Kidney epithelial cell (primary cell): ENCODE results near the gene AOPEP. TPM values are rescaled to one million over a fixed set of nuclear protein-coding genes. Genes with fewer than 3 reads are reported as not detected.
"Not testable (repeated sequence)": the region's sequence is repeated elsewhere in the genome, so short reads cannot be mapped to it uniquely, and the experiment has no call there.

ENCODE experiments used
- DNase-seq: peaks from one replicate; pipeline ENCODE4 v3.0.0-alpha.2; 2010; ENCODE audit warnings: low read depth
- H3K27me3 ChIP-seq: 2 replicates; pipeline ENCODE4 v1.6.0; 2011; ENCODE audit warnings: low read length; ENCODE audit not compliant: control insufficient read depth, insufficient read depth
- H3K36me3 ChIP-seq: 2 replicates; pipeline ENCODE4 v1.5.1; 2011; ENCODE audit warnings: low read length; ENCODE audit not compliant: control insufficient read depth, insufficient read depth
- H3K4me3 ChIP-seq: 2 replicates; pipeline ENCODE4 v1.5.1; 2011; ENCODE audit warnings: low read depth, mild to moderate bottlenecking, control low read depth, low read length
- total RNA-seq: library from RNA; depleted of rRNA; stranded (reverse); fragments of >200 nt; gene quantifications from 2 replicates; pipeline ENCODE4 v1.2.3, GENCODE V29; 2015
- TF ChIP-seq, protein P1 (sequence below): IDR thresholded peaks from 2 replicates; pipeline ENCODE4 v1.5.1; 2011; ENCODE audit warnings: mild to moderate bottlenecking, moderate library complexity, low read length, control low read depth, inconsistent platforms; ENCODE audit not compliant: insufficient read depth, poor library complexity, severe bottlenecking

The AOPEP gene
- total RNA-seq, 1 donor from 2014 or later, result 17.4 TPM

DNA sequence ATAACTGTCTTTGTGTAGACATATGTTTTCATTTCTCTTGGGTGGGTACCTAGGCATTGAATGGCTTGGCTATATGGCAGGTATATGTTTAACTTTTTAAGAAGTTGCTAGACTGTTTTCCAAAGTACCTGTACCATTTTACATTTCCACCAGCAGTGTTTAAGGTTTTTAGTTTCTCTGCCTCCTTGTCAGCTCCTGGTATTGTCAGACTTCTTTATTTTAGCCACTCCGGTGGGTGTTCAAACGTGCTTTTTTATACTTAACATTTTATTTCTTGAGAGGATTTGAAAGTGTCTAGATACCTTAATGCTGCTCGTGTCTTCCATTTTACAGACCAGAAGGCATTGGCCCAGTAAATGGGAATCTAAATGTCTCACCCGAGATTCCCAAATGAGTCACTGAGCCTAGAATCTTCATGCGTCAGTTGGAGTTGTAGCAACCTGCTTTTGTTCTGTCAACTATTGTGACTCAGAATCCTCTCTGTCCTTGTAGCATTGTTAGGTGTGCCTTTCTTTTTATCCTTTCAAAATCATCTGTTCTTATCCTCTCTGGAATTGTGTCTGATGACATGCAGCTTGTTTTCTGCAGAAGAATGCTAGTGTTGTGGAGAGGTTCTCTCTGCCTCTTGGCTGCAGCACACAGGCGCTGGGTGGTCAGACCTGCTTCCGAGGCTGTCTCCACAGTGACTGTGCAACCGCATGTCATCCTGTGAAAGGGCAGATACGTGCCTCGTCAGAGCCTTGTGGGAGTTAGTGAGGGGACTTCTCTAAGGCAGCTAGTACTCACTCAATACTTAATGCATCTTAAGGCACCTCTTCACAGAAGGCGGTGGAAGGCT, 291.8 kb downstream of the AOPEP start:
- H3K4me3 ChIP-seq, result no peak overlapping the region
- peak; percentile 86 for DNase-seq
- H3K36me3 ChIP-seq, result peaks cover 3% of the 10 kb centered on the region
- TF ChIP-seq, protein P1, sequence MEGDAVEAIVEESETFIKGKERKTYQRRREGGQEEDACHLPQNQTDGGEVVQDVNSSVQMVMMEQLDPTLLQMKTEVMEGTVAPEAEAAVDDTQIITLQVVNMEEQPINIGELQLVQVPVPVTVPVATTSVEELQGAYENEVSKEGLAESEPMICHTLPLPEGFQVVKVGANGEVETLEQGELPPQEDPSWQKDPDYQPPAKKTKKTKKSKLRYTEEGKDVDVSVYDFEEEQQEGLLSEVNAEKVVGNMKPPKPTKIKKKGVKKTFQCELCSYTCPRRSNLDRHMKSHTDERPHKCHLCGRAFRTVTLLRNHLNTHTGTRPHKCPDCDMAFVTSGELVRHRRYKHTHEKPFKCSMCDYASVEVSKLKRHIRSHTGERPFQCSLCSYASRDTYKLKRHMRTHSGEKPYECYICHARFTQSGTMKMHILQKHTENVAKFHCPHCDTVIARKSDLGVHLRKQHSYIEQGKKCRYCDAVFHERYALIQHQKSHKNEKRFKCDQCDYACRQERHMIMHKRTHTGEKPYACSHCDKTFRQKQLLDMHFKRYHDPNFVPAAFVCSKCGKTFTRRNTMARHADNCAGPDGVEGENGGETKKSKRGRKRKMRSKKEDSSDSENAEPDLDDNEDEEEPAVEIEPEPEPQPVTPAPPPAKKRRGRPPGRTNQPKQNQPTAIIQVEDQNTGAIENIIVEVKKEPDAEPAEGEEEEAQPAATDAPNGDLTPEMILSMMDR, result no peak
- no peaks in the 10 kb centered on the region for H3K27me3 ChIP-seq

DNA sequence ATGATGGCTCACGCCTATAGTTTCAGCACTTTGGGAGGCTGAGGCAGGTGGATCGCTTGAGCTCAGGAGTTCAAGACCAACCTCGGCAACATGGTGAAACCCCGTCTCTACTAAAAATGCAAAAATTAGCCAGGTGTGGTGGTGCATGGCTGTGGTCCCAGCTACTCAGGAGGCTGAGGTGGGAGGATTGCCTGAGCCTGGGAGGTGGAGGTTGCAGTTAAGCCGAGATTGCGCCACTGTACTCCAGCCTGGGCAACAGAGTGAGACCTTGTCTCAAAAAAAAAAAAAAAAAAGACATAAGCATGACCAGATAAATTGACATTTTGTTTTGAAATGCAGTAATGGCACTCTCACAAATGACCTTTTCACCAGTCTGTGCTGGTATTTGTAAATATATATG, 294.1 kb downstream of the AOPEP start:
- H3K36me3 ChIP-seq, H3K27me3 ChIP-seq, H3K4me3 ChIP-seq, DNase-seq: not testable (repeated sequence)

DNA sequence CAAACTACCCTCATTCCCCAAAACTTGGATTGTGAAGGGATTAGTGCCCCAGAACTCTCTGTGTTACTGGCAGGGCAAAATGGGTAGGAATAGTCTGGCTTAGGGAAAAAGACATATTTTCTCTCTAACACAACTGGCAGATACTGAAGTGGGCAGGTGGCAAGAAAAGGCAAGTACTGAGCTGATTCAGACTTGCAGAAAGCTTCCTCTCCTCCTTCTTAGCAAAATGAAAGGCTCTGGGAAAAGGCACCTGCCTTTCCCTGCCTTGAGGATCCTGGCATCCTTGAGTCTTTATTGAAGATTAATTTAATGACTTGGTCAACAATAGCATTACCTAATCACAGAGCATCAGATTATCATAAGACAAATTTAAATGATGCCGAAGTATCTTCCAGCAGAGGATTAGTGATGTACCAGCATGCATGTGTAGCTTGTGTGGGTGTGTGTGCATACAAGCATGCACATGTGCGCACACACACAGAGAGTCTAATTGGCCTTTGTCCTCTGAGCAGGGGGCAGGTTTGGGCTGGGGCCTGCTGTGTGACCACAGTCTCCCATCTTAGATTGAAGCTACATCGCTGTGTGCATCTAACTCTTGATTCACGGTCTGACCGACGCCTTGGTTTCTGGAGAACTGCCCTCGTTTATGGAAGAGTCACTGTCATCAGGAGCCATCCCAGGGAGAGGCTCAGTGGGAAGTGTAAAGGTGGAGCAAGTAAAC, 294.8 kb downstream of the AOPEP start:
- TF ChIP-seq, protein P1, result no peak
- no peak for DNase-seq
- Histone ChIP-seq H3K27me3 (no peaks in the 10 kb centered on the region), H3K4me3 (no peak overlapping the region), H3K36me3 (peaks cover 2% of the 10 kb centered on the region)

DNA sequence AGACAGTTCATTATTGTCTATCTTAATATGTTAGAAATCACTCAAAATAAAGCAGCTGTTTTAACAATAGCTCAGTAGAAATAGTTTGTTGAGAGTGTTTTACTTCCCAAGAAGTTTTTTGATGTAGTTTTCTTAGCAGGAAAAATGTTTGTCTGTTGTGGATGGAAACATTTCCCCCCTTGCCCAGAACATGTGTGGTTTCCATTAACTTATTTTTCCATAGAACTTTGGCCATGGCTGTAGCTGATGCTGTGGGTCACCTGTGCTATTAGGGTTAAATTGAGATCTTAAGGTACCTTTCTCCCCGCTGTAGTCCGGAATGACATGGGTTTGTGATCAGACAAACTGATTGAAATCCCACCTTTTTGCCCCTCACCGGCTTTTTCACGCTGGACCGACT, 296.2 kb downstream of the AOPEP start:
- H3K27me3 ChIP-seq, result no peaks in the 10 kb centered on the region
- no peak overlapping the region for H3K4me3 ChIP-seq
- TF ChIP-seq, protein P1, result no peak
- no peak for DNase-seq
- peaks cover 2% of the 10 kb centered on the region for H3K36me3 ChIP-seq

DNA sequence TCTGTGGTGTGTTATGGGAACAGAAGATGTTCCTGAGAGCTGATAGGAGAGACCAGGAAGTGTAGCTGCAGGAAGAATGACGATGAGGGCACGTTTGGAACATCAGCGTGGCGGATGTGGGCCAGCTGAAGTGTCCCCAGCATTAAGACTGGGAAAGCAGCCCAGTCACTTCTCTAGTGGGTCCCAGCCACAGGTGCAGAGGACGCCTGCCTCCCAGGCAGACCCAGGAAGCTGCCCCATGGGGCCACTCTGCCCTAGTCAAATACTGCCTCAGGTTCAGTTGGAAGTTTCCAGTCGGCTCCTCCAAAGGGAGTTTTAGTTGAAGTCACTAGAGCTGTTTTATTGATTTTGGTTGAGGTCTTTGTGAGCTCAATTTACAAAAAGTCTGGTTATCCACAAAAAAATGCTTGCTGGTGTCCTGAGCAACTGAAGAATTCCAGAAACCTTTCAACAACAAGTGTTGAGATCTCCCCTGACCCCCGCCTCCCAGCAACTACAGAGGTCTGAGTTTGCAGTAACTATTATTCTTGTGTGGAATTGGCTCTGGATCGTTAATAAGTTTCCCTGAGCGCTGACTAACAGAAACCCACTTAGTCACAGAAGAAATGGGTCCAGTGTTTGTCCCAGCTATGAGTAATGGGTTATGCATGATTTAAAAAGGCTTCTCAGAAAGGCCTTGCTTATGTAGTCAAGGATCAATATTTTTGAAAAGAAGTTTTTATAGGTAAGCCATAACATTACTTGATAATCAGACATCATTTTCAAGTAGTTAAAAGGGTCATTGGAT, 296.9 kb downstream of the AOPEP start:
- H3K27me3 ChIP-seq, result no peaks in the 10 kb centered on the region
- peak; percentile 87 for DNase-seq
- H3K36me3 ChIP-seq, result peaks cover 2% of the 10 kb centered on the region
- no peak overlapping the region for H3K4me3 ChIP-seq
- TF ChIP-seq, protein P1, result no peak
